GM18868 (cell line): ENCODE data around the gene ZNF609.

Experiments
- ATAC-seq: cut with Tn5 transposase; IDR thresholded peaks from one replicate; pipeline ENCODE4 v1.9.1; 2021; ENCODE audit warnings: mild to moderate bottlenecking, moderate library complexity; ENCODE audit not compliant: unreplicated experiment

Gene ZNF609

GRCh38 chr15:64710676-64711428 lies 250.5 kb downstream of the ZNF609 start:
- ATAC-seq: no peak

GRCh38 chr15:64712353-64712752 lies 252.0 kb downstream of the ZNF609 start:
- no peak for ATAC-seq

GRCh38 chr15:64713592-64713991 lies 253.2 kb downstream of the ZNF609 start:
- no peak for ATAC-seq

- no peak for ATAC-seq
Measured at GRCh38 chr15:64716452-64716851, 256.1 kb downstream of the ZNF609 start.

GRCh38 chr15:64717130-64717529 lies 256.8 kb downstream of the ZNF609 start:
- no peak for ATAC-seq

GRCh38 chr15:64717735-64718495 lies 257.5 kb downstream of the ZNF609 start:
- no peak for ATAC-seq

- no peak for ATAC-seq
Measured at GRCh38 chr15:64720188-64720587, 259.8 kb downstream of the ZNF609 start.

GRCh38 chr15:64730151-64730550 lies 269.8 kb downstream of the ZNF609 start:
- no peak for ATAC-seq

GRCh38 chr15:64731012-64731804 lies 270.8 kb downstream of the ZNF609 start:
- ATAC-seq: no peak

- ATAC-seq: no peak
Measured at GRCh38 chr15:64731805-64732151, 271.4 kb downstream of the ZNF609 start.

- ATAC-seq: no peak
Measured at GRCh38 chr15:64732156-64732860, 271.9 kb downstream of the ZNF609 start.
